Neural progenitor cell (in vitro differentiated cells): ENCODE measurements around the gene TMEM117. TPM values are rescaled to one million over a fixed set of nuclear protein-coding genes. Genes with fewer than 3 reads are reported as not detected.

Source experiments
- DNase-seq: peaks from one replicate; pipeline ENCODE4 v3.0.0-alpha.2; 2016; ENCODE audit warnings: low spot score
- H2AFZ ChIP-seq: fragments of 200-600 bp; sonication (generic); replicated peaks from 2 replicates; pipeline ENCODE4 v1.6.1; 2016; ENCODE audit warnings: antibody characterized with exemption
- H3F3A ChIP-seq: fragments of 200-600 bp; sonication (generic); 2 replicates; pipeline ENCODE4 v1.6.1; 2016; ENCODE audit warnings: antibody characterized with exemption, low read depth
- H3K27ac ChIP-seq: fragments of 200-600 bp; sonication (generic); 2 replicates; pipeline ENCODE4 v1.5.1; 2016; ENCODE audit warnings: mild to moderate bottlenecking
- H3K27me3 ChIP-seq: fragments of 200-600 bp; sonication (generic); 2 replicates; pipeline ENCODE4 v1.6.1; 2016; ENCODE audit warnings: mild to moderate bottlenecking, moderate library complexity
- H3K36me3 ChIP-seq: fragments of 200-600 bp; sonication (generic); 2 replicates; pipeline ENCODE4 v1.5.1; 2016
- H3K4me1 ChIP-seq: fragments of 200-600 bp; sonication (generic); 2 replicates; pipeline ENCODE4 v1.6.1; 2016; ENCODE audit warnings: mixed run types
- H3K4me2 ChIP-seq: fragments of 200-600 bp; sonication (generic); 2 replicates; pipeline ENCODE4 v1.6.1; 2016
- H3K4me3 ChIP-seq: fragments of 200-600 bp; sonication (generic); 2 replicates; pipeline ENCODE4 v1.5.1; 2016
- H3K79me2 ChIP-seq: fragments of 200-600 bp; sonication (generic); 2 replicates; pipeline ENCODE4 v1.6.1; 2016; ENCODE audit warnings: low read depth
- H3K9ac ChIP-seq: fragments of 200-600 bp; sonication (generic); 2 replicates; pipeline ENCODE4 v1.6.1; 2016
- H3K9me3 ChIP-seq: fragments of 200-600 bp; sonication (generic); 2 replicates; pipeline ENCODE4 v1.5.1; 2016; ENCODE audit warnings: low read depth
- H4K20me1 ChIP-seq: fragments of 200-600 bp; sonication (generic); 2 replicates; pipeline ENCODE4 v1.6.1; 2016; ENCODE audit warnings: low read depth
- H3K27ac Mint-ChIP-seq: 3 replicates; pipeline ENCODE4 v1.8.0; 2021; ENCODE audit warnings: mixed read lengths
- H3K27me3 Mint-ChIP-seq: 2 replicates; pipeline ENCODE4 v1.8.0; 2022; ENCODE audit warnings: low read depth, mild to moderate bottlenecking, inconsistent platforms, moderate library complexity, mixed read lengths; ENCODE audit not compliant: insufficient read depth
- H3K36me3 Mint-ChIP-seq: 3 replicates; pipeline ENCODE4 v1.8.0; 2021; ENCODE audit warnings: mixed read lengths
- H3K4me1 Mint-ChIP-seq: 3 replicates; pipeline ENCODE4 v1.8.0; 2021; ENCODE audit warnings: mixed read lengths
- H3K4me3 Mint-ChIP-seq: 3 replicates; pipeline ENCODE4 v1.8.0; 2021; ENCODE audit warnings: mild to moderate bottlenecking, moderate library complexity, mixed read lengths
- H3K9me3 Mint-ChIP-seq: 3 replicates; pipeline ENCODE4 v1.8.0; 2020; ENCODE audit warnings: mixed read lengths
- CTCF ChIP-seq: fragments of 200-600 bp; sonication (generic); IDR thresholded peaks from 2 replicates; pipeline ENCODE4 v1.5.1; 2017; ENCODE audit warnings: antibody characterized with exemption, mild to moderate bottlenecking
- EZH2 ChIP-seq: fragments of 200-600 bp; sonication (generic); IDR thresholded peaks from 2 replicates; pipeline ENCODE4 v1.6.1; 2017; ENCODE audit warnings: antibody characterized with exemption, mild to moderate bottlenecking, moderate library complexity
- EZH2phosphoT487 ChIP-seq: fragments of 200-600 bp; sonication (generic); IDR thresholded peaks from 2 replicates; pipeline ENCODE4 v1.6.1; 2017; ENCODE audit warnings: antibody characterized with exemption
- total RNA-seq: library from RNA; depleted of rRNA; stranded (reverse); fragments of >200 nt; gene quantifications from 2 replicates; pipeline ENCODE4 v1.2.3, GENCODE V29; 2015; ENCODE audit warnings: low replicate concordance

Gene TMEM117
- total RNA-seq, 1 donor from 2014 or later = 1.6 TPM

GRCh38 chr12:43812057-43812456 lies 23.8 kb upstream of the TMEM117 start:
- Mint-ChIP-seq H3K9me3 (no peaks in the 10 kb centered on the region), H3K36me3 (no peaks in the 10 kb centered on the region), H3K27me3 (no peaks in the 10 kb centered on the region), H3K4me1 (peaks cover 5% of the 10 kb centered on the region), H3K4me3 (no peak overlapping the region), H3K27ac (no peak overlapping the region)
- TF ChIP-seq EZH2 (no peak), CTCF (no peak), EZH2phosphoT487 (no peak)
- no peak overlapping the region for H3K4me2 ChIP-seq
- DNase-seq = no peak
- H3K27ac ChIP-seq = no peak overlapping the region
- H2AFZ ChIP-seq = no peak overlapping the region
- no peaks in the 10 kb centered on the region for H3K36me3 ChIP-seq
- H3K27me3 ChIP-seq = no peaks in the 10 kb centered on the region
- no peaks in the 10 kb centered on the region for H3K79me2 ChIP-seq
- no peak overlapping the region for H3K4me3 ChIP-seq
- no peaks in the 10 kb centered on the region for H4K20me1 ChIP-seq
- H3F3A ChIP-seq = peaks cover 3% of the 10 kb centered on the region
- no peaks in the 10 kb centered on the region for H3K9me3 ChIP-seq
- H3K4me1 ChIP-seq = no peaks in the 10 kb centered on the region
- no peak overlapping the region for H3K9ac ChIP-seq

GRCh38 chr12:43812926-43813325 lies 23.0 kb upstream of the TMEM117 start:
- H3K4me2 ChIP-seq = no peak overlapping the region
- no peak overlapping the region for H3K4me3 Mint-ChIP-seq
- H3K36me3 Mint-ChIP-seq = no peaks in the 10 kb centered on the region
- H3K9me3 Mint-ChIP-seq = no peaks in the 10 kb centered on the region
- no peaks in the 10 kb centered on the region for H4K20me1 ChIP-seq
- no peaks in the 10 kb centered on the region for H3K4me1 ChIP-seq
- no peaks in the 10 kb centered on the region for H3K4me1 Mint-ChIP-seq
- no peak overlapping the region for H3K27ac ChIP-seq
- no peak for DNase-seq
- TF ChIP-seq EZH2phosphoT487 (no peak), EZH2 (no peak), CTCF (no peak)
- H3F3A ChIP-seq = no peaks in the 10 kb centered on the region
- no peaks in the 10 kb centered on the region for H3K27me3 Mint-ChIP-seq
- no peak overlapping the region for H3K27ac Mint-ChIP-seq
- H3K27me3 ChIP-seq = no peaks in the 10 kb centered on the region
- no peaks in the 10 kb centered on the region for H3K36me3 ChIP-seq
- no peaks in the 10 kb centered on the region for H3K79me2 ChIP-seq
- H3K4me3 ChIP-seq = no peak overlapping the region
- no peaks in the 10 kb centered on the region for H3K9me3 ChIP-seq
- no peak overlapping the region for H3K9ac ChIP-seq
- H2AFZ ChIP-seq = no peak overlapping the region

GRCh38 chr12:43815416-43815815 lies 20.5 kb upstream of the TMEM117 start:
- Histone ChIP-seq H4K20me1 (no peaks in the 10 kb centered on the region), H3K4me2 (no peak overlapping the region), H3K36me3 (no peaks in the 10 kb centered on the region), H3K4me3 (no peak overlapping the region), H3F3A (no peaks in the 10 kb centered on the region), H3K27me3 (no peaks in the 10 kb centered on the region), H3K9ac (no peak overlapping the region), H3K4me1 (no peaks in the 10 kb centered on the region), H3K27ac (no peak overlapping the region), H2AFZ (no peak overlapping the region), H3K9me3 (no peaks in the 10 kb centered on the region), H3K79me2 (no peaks in the 10 kb centered on the region)
- no peak for DNase-seq
- Mint-ChIP-seq H3K4me1 (no peaks in the 10 kb centered on the region), H3K4me3 (no peak overlapping the region), H3K9me3 (no peaks in the 10 kb centered on the region), H3K36me3 (no peaks in the 10 kb centered on the region), H3K27me3 (no peaks in the 10 kb centered on the region), H3K27ac (no peak overlapping the region)
- TF ChIP-seq EZH2phosphoT487 (no peak), CTCF (no peak), EZH2 (no peak)
